Calu3 (cell line): Measurements from ENCODE around the gene SPI1. TPM values are rescaled to one million over a fixed set of nuclear protein-coding genes. Genes with fewer than 3 reads are reported as not detected.

Experiments used
- BruUV-seq: library from RNA; stranded (reverse); fragments of 400-500 nt; replicated peaks from 2 replicates; lab custom pipeline; 2021; lab: Mats Ljungman, UMichigan
- CTCF ChIA-PET: fragments of 300-600 bp; sonication (Branson Sonifier 250); formaldehyde crosslinking; loops from one replicate; lab custom pipeline; 2022; ENCODE audit warnings: antibody characterized with exemption; lab: Charles Lee
- DNase-seq: peaks from one replicate; pipeline ENCODE4 v3.0.0; 2022
- H3K27ac Mint-ChIP-seq: one replicate; pipeline ENCODE4 v1.8.0; 2022; ENCODE audit warnings: mixed read lengths; ENCODE audit not compliant: unreplicated experiment
- H3K27me3 Mint-ChIP-seq: one replicate; pipeline ENCODE4 v1.8.0; 2022; ENCODE audit warnings: mixed read lengths; ENCODE audit not compliant: unreplicated experiment
- H3K36me3 Mint-ChIP-seq: one replicate; pipeline ENCODE4 v1.8.0; 2022; ENCODE audit warnings: mild to moderate bottlenecking, moderate library complexity, mixed read lengths; ENCODE audit not compliant: insufficient read depth, unreplicated experiment
- H3K4me1 Mint-ChIP-seq: one replicate; pipeline ENCODE4 v1.8.0; 2022; ENCODE audit warnings: mild to moderate bottlenecking, low read depth, mixed read lengths; ENCODE audit not compliant: unreplicated experiment
- H3K4me3 Mint-ChIP-seq: one replicate; pipeline ENCODE4 v1.8.0; 2022; ENCODE audit warnings: mild to moderate bottlenecking, low read depth, moderate library complexity, mixed read lengths; ENCODE audit not compliant: unreplicated experiment
- H3K9me3 Mint-ChIP-seq: one replicate; pipeline ENCODE4 v1.8.0; 2022; ENCODE audit warnings: low read depth, mixed read lengths; ENCODE audit not compliant: unreplicated experiment
- CTCF ChIP-seq: fragments of 200-600 bp; IDR thresholded peaks from one replicate; pipeline ENCODE4 v1.8.0; 2022; ENCODE audit warnings: antibody characterized with exemption; ENCODE audit not compliant: unreplicated experiment
- intact Hi-C: fragments of 100-400 bp; cut with micrococcal nuclease; formaldehyde crosslinking; loops from one replicate; pipeline ENCODE4 v1.10.0; 2022; ENCODE audit not compliant: unreplicated experiment
- total RNA-seq: library from RNA; stranded (reverse); gene quantifications from 2 replicates; pipeline ENCODE4 v1.2.3, GENCODE V29; 2022

SPI1 gene
- total RNA-seq, 1 experiment from 2014 or later: not detected

GRCh38 chr11:47375546-47376085 lies 2.7 kb downstream of the SPI1 start:
- intact Hi-C loops: no loop called here
- H3K27ac Mint-ChIP-seq: no peak overlapping the region
- BruUV-seq: no TSS peak

GRCh38 chr11:47375020-47375419 lies 3.3 kb downstream of the SPI1 start:
- BruUV-seq: no TSS peak

More at GRCh38 chr11:47375546-47376085, 2.7 kb downstream of the SPI1 start:
- TF ChIP-seq CTCF: no peak
- no peaks in the 10 kb centered on the region for H3K9me3 Mint-ChIP-seq
- H3K27me3 Mint-ChIP-seq: no peaks in the 10 kb centered on the region
- DNase-seq: no peak
- H3K4me3 Mint-ChIP-seq: no peak overlapping the region
- H3K36me3 Mint-ChIP-seq: no peaks in the 10 kb centered on the region
- H3K4me1 Mint-ChIP-seq: no peaks in the 10 kb centered on the region
- CTCF ChIA-PET: no interaction called here

GRCh38 chr11:47374720-47375019 lies 3.7 kb downstream of the SPI1 start:
- no peaks in the 10 kb centered on the region for H3K36me3 Mint-ChIP-seq
- H3K27ac Mint-ChIP-seq: no peak overlapping the region
- H3K4me1 Mint-ChIP-seq: no peaks in the 10 kb centered on the region
- intact Hi-C loops: loop anchor here (5.0 kb wide), 2 partner anchors 33 to 78 kb away; partner anchors contain the start of gene SLC39A13
- CTCF ChIA-PET: interaction anchor here (1.0 to 1.2 kb wide), 3 partner anchors 33 to 205 kb away, joined by 4 to 6 read pairs (median 5); partner anchors contain the start of gene PSMC3
- DNase-seq: no peak
- no peak overlapping the region for H3K4me3 Mint-ChIP-seq
- TF ChIP-seq CTCF: no peak
- BruUV-seq: no TSS peak
- H3K9me3 Mint-ChIP-seq: no peaks in the 10 kb centered on the region
- peaks cover 5% of the 10 kb centered on the region for H3K27me3 Mint-ChIP-seq

More at GRCh38 chr11:47375020-47375419, 3.3 kb downstream of the SPI1 start:
- Mint-ChIP-seq H3K27ac (no peak overlapping the region), H3K9me3 (no peaks in the 10 kb centered on the region), H3K4me1 (no peaks in the 10 kb centered on the region), H3K27me3 (peaks cover 2% of the 10 kb centered on the region), H3K36me3 (no peaks in the 10 kb centered on the region), H3K4me3 (no peak overlapping the region)
- intact Hi-C loops: no loop called here
- TF ChIP-seq CTCF: no peak
- no peak for DNase-seq
- CTCF ChIA-PET: interaction anchor here (1.0 to 1.2 kb wide), 3 partner anchors 33 to 205 kb away, joined by 4 to 6 read pairs (median 5); partner anchors contain the start of gene PSMC3

- CTCF ChIA-PET: interaction anchor here (1.0 to 1.3 kb wide), 4 partner anchors 34 to 206 kb away, joined by 4 to 6 read pairs (median 5); partner anchors contain the start of gene PSMC3
- TF ChIP-seq CTCF: peak; percentile 91
- no TSS peak for BruUV-seq
- Mint-ChIP-seq H3K27me3 (peaks cover 11% of the 10 kb centered on the region), H3K36me3 (no peaks in the 10 kb centered on the region), H3K4me3 (no peak overlapping the region), H3K4me1 (no peaks in the 10 kb centered on the region), H3K9me3 (no peaks in the 10 kb centered on the region), H3K27ac (no peak overlapping the region)
- peak; percentile 89 for DNase-seq
- intact Hi-C loops: loop anchor here (5.0 kb wide), 2 partner anchors 33 to 78 kb away; partner anchors contain the start of gene SLC39A13
Observed at GRCh38 chr11:47373876-47374719, 4.2 kb downstream of the SPI1 start.
